ENCODE data around the gene PTGER4. TPM values are rescaled to one million over a fixed set of nuclear protein-coding genes. Genes with fewer than 3 reads are reported as not detected.
"Not testable (repeated sequence)": the region's sequence is repeated elsewhere in the genome, so short reads cannot be mapped to it uniquely, and the experiment has no call there.

The PTGER4 gene
- total RNA-seq, 1 experiment from 2014 or later = 3.4 TPM

GRCh38 chr5:40683305-40683704, 3.6 kb downstream of the PTGER4 start:
- no peak for DNase-seq (ENCODE audit: low read depth)
- in situ Hi-C loops (cut with HindIII; ENCODE audit: low pct_unique_long_range_greater_than_20kb, low sequenced_read_pairs) = no loop called here

- DNase-seq (ENCODE audit: low read depth) = no peak
- in situ Hi-C loops (cut with HindIII; ENCODE audit: low pct_unique_long_range_greater_than_20kb, low sequenced_read_pairs) = no loop called here
These were observed 5.5 kb downstream of the PTGER4 start for GRCh38 chr5:40685193-40685592.

GRCh38 chr5:40685976-40686486, 6.3 kb downstream of the PTGER4 start:
- no peak for DNase-seq (ENCODE audit: low read depth)
- in situ Hi-C loops (cut with HindIII; ENCODE audit: low pct_unique_long_range_greater_than_20kb, low sequenced_read_pairs) = no loop called here

- in situ Hi-C loops (cut with HindIII; ENCODE audit: low pct_unique_long_range_greater_than_20kb, low sequenced_read_pairs) = no loop called here
- DNase-seq (ENCODE audit: low read depth) = no peak
These were observed 7.6 kb downstream of the PTGER4 start for GRCh38 chr5:40687321-40687720.

- in situ Hi-C loops (cut with HindIII; ENCODE audit: low pct_unique_long_range_greater_than_20kb, low sequenced_read_pairs) = no loop called here
- DNase-seq (ENCODE audit: low read depth) = peak; percentile 69
These were observed 8.5 kb downstream of the PTGER4 start for GRCh38 chr5:40688127-40688761.

- in situ Hi-C loops (cut with HindIII; ENCODE audit: low pct_unique_long_range_greater_than_20kb, low sequenced_read_pairs) = no loop called here
These were observed 9.3 kb downstream of the PTGER4 start for GRCh38 chr5:40688996-40689395.

GRCh38 chr5:40689438-40689837, 9.7 kb downstream of the PTGER4 start:
- DNase-seq (ENCODE audit: low read depth) = peak; percentile 72
- in situ Hi-C loops (cut with HindIII; ENCODE audit: low pct_unique_long_range_greater_than_20kb, low sequenced_read_pairs) = no loop called here

More at GRCh38 chr5:40688996-40689395, 9.3 kb downstream of the PTGER4 start:
- DNase-seq (ENCODE audit: low read depth) = no peak

GRCh38 chr5:40690267-40690666, 10.6 kb downstream of the PTGER4 start:
- DNase-seq (ENCODE audit: low read depth) = no peak
- in situ Hi-C loops (cut with HindIII; ENCODE audit: low pct_unique_long_range_greater_than_20kb, low sequenced_read_pairs) = no loop called here

- in situ Hi-C loops (cut with HindIII; ENCODE audit: low pct_unique_long_range_greater_than_20kb, low sequenced_read_pairs) = no loop called here
These were observed 12.2 kb downstream of the PTGER4 start for GRCh38 chr5:40691894-40692293.

GRCh38 chr5:40694433-40694832, 14.7 kb downstream of the PTGER4 start:
- no peak for DNase-seq (ENCODE audit: low read depth)
- in situ Hi-C loops (cut with HindIII; ENCODE audit: low pct_unique_long_range_greater_than_20kb, low sequenced_read_pairs) = no loop called here

More at GRCh38 chr5:40691894-40692293, 12.2 kb downstream of the PTGER4 start:
- DNase-seq (ENCODE audit: low read depth) = no peak

- in situ Hi-C loops (cut with HindIII; ENCODE audit: low pct_unique_long_range_greater_than_20kb, low sequenced_read_pairs) = no loop called here
- no peak for DNase-seq (ENCODE audit: low read depth)
These were observed 20.5 kb downstream of the PTGER4 start for GRCh38 chr5:40700116-40700782.

GRCh38 chr5:40702027-40702426, 22.3 kb downstream of the PTGER4 start:
- in situ Hi-C loops (cut with HindIII; ENCODE audit: low pct_unique_long_range_greater_than_20kb, low sequenced_read_pairs); DNase-seq (ENCODE audit: low read depth): not testable (repeated sequence)

GRCh38 chr5:40705484-40705883, 25.8 kb downstream of the PTGER4 start:
- DNase-seq (ENCODE audit: low read depth); in situ Hi-C loops (cut with HindIII; ENCODE audit: low pct_unique_long_range_greater_than_20kb, low sequenced_read_pairs): not testable (repeated sequence)

- DNase-seq (ENCODE audit: low read depth); in situ Hi-C loops (cut with HindIII; ENCODE audit: low pct_unique_long_range_greater_than_20kb, low sequenced_read_pairs): not testable (repeated sequence)
These were observed 30.9 kb downstream of the PTGER4 start for GRCh38 chr5:40710575-40710974.

GRCh38 chr5:40714001-40714400, 34.3 kb downstream of the PTGER4 start:
- no peak for DNase-seq (ENCODE audit: low read depth)
- in situ Hi-C loops (cut with HindIII; ENCODE audit: low pct_unique_long_range_greater_than_20kb, low sequenced_read_pairs) = no loop called here

GRCh38 chr5:40716000-40716399, 36.3 kb downstream of the PTGER4 start:
- in situ Hi-C loops (cut with HindIII; ENCODE audit: low pct_unique_long_range_greater_than_20kb, low sequenced_read_pairs) = no loop called here
- no peak for DNase-seq (ENCODE audit: low read depth)

GRCh38 chr5:40716590-40716989, 36.9 kb downstream of the PTGER4 start:
- no peak for DNase-seq (ENCODE audit: low read depth)
- in situ Hi-C loops (cut with HindIII; ENCODE audit: low pct_unique_long_range_greater_than_20kb, low sequenced_read_pairs) = no loop called here

GRCh38 chr5:40717281-40717680, 37.6 kb downstream of the PTGER4 start:
- in situ Hi-C loops (cut with HindIII; ENCODE audit: low pct_unique_long_range_greater_than_20kb, low sequenced_read_pairs) = no loop called here
- DNase-seq (ENCODE audit: low read depth) = no peak

- in situ Hi-C loops (cut with HindIII; ENCODE audit: low pct_unique_long_range_greater_than_20kb, low sequenced_read_pairs) = no loop called here
- DNase-seq (ENCODE audit: low read depth) = no peak
These were observed 40.4 kb downstream of the PTGER4 start for GRCh38 chr5:40720069-40720468.

- DNase-seq (ENCODE audit: low read depth); in situ Hi-C loops (cut with HindIII; ENCODE audit: low pct_unique_long_range_greater_than_20kb, low sequenced_read_pairs): not testable (repeated sequence)
These were observed 42.8 kb downstream of the PTGER4 start for GRCh38 chr5:40722497-40722911.
